HG02798 (cell line): ENCODE data around the gene DDX17.

Source experiments
- ATAC-seq: cut with Tn5 transposase; IDR thresholded peaks from one replicate; pipeline ENCODE4 v1.9.1; 2021; ENCODE audit warnings: mild to moderate bottlenecking; ENCODE audit not compliant: unreplicated experiment, poor library complexity

Gene DDX17

DNA sequence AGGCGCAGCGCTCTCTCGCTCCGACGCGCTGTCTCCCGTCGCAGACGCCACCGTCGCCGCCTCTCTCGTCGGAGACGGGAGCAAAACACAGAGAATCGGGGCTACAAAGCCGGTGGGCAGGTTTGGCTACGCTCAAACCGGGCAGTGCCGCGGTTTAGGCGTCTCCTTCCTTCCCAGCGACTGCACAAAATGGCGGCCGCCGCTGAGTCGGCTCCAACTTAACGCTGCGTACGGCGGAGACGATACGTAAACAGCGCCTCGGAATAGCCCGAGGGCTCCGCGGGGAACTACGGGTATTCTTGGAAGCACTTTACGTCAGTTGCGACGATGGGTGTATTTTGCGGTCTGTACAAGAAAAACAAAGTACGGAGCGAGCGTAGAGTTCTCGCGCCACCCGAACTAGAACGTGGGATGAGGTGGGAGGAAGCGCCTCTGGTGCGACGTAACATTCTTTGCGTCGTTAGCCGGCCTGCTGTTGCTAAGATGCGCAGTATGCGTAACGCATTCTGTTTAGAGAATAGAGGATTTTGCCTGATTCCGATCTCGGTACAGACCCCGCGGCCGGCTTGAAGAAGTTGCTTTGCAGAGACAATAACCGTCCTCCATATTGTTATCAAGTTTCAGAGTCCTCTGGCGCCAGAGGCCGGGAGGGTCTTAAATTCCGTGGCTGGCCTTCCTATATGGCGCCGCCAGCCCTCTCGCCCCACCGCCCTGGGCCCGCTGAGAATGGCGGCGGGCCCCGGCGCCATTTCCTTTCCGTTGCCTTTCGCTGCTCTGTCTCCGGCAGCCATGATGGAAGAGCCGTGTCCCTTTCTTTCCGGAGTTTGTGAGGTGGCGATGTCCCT, at the start of gene DDX17:
DDX17 (minus strand) TSS at position 194 of the 845 bp plus-strand sequence.
- ATAC-seq: peak; percentile 90

DNA sequence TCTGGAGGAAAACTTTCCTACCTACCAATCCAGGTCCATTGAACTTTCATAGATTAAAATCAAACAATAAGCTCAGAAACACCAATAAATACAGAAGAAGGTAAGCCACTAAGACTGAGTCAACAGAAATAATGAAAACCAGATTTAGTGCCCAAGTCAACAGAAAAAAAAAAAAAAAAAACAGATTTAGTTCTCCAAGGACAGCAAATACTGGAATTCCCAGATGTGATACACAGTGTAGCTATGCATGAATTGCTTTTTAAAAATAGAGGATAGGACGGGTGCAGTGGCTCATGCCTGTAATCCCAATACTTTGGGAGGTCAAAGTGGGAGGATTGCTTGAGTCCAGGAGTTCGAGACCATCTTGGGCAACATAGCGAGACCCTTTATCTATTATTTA, 48.2 kb upstream of the DDX17 start:
- ATAC-seq: no peak

DNA sequence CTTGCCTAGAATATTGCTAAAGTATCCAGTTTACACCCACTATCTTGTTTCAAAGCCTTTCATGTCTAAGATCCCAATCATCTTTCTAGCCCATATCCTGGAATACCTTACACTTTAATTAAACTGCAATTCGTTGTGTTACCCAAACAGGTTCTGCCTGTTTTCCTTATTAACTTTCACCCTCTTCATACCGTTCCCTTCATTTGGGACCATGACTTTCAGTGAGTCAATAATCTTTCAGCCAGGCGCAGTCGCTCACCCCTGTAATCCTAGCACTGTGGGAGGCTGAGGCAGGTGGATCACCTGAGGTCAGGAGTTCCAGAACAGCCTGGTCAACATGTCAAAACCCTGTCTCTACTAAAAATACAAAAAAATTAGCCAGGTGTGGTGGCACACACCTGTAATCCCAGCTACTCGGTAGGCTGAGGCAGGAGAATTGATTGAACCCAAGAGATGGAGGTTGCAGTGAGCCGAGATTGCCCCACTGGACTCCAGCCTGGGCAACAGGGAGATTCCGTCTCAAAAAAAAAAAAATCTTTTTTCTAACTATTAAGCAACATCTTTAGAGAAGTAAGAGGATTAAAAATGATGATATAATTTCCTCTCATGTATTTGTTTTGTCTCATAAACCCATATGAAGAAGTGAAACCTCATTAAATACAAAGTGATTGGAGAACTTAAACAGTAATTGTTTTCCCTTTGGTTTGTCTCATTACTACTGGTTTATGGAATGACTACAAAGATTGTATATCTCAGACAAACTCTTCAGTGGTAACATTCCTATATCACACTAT, 43.2 kb upstream of the DDX17 start:
- no peak for ATAC-seq

DNA sequence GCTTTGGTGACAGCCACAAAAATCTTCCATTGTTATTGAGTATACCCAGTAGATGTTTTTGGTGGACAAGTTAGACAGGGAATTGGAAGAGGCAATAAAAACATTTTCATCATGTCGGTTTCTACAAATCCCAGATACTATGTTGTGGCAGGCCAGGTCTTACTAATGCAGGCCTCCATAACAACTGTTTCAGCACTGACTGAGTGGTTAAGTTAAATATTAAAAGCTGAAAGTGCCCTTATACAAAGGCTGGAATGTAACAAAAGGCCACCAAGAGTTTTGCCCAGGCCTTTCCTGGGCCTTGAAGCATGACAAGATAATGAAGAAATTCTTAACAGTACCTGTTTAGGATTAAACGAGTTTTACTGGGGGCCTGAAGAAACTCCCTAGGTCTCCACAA, 34.6 kb upstream of the DDX17 start:
- no peak for ATAC-seq

DNA sequence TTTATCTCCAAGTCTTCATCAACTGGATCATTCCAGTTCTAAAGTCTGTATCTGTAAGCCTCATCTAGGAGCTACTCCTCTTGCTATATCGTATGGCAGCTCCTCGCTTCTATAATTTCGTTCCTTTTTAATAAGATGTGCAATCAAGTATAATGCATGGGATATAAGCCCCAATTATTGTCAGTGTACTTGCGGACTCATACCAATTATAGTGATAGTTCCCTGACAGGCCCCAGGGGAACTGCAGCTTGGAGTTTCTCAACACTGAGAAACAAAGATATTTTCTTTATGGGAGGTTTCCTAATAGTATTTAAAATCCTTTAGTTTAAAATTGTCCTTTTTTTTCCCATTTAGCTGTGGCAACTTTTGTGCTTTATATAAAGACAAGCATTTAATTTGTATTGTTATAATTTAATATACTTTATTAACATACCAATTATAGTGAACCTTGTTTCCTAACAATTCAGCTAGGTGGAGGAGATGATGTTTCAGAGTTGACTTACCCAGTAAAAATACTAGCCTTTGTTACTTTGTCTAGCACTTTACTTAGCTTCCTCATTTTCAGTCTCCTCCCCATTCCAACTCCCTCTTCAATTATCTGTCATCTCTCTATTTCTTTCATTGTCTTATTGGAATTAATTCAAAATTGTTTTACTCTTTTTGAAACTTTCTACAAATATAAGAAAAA, 25.3 kb upstream of the DDX17 start:
- no peak for ATAC-seq

DNA sequence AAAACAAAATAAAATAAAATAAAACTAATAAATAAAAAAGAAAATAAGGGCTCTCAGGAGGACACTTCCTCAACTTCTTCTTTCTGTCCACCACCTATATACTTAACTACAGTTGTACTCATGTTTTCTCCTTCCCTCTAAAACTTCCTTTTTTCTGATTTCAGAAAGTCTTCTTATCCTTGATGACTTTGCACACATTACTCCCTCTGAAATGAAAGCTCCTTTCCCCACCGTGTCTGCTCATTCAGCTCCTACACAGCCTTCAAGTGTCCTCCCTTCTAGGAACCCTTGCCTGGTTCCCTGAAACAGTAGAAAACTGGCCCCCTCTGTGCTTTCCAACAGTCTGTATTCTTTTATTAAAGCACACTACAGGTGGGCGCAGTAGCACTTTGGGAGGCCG, 18.3 kb upstream of the DDX17 start:
- ATAC-seq: no peak

DNA sequence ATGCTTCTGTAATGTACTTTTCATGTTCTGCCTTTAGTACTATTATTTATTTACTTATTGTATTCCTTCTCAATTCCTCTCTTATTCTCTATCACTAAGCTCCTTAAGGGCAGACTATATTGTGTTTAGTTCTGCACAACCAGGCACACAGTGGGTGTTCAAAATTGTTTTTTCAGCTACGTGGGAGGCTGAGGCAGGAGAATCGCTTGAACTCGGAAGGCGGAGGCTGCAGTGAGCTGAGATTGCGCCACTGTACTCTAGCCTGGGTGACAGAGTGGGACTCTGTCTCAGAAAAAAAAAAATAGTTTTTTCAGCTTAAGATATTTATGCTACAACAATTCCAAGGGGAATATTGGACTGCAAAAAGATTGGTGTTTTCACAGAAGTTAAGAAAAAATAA, 17.4 kb upstream of the DDX17 start:
- ATAC-seq: no peak

DNA sequence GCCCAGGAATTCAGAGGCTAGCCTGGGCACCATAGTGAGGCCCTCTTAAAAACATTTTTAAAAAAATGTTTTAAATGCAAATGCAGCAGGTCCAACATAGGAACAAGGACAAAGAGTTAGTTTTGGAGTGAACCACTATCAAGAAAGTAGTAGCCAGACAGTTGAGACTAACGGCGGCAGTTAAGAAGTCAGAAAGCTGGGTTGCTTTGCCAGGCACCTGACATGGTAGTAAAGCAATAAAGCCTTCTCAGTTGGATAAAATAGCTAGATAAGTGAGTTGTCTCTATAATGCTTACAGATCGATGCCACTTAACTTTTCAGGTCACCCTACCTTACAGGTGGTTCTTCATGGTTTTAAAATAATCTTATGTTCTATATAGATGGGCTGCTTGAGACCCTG, 16.9 kb upstream of the DDX17 start:
- ATAC-seq: no peak

DNA sequence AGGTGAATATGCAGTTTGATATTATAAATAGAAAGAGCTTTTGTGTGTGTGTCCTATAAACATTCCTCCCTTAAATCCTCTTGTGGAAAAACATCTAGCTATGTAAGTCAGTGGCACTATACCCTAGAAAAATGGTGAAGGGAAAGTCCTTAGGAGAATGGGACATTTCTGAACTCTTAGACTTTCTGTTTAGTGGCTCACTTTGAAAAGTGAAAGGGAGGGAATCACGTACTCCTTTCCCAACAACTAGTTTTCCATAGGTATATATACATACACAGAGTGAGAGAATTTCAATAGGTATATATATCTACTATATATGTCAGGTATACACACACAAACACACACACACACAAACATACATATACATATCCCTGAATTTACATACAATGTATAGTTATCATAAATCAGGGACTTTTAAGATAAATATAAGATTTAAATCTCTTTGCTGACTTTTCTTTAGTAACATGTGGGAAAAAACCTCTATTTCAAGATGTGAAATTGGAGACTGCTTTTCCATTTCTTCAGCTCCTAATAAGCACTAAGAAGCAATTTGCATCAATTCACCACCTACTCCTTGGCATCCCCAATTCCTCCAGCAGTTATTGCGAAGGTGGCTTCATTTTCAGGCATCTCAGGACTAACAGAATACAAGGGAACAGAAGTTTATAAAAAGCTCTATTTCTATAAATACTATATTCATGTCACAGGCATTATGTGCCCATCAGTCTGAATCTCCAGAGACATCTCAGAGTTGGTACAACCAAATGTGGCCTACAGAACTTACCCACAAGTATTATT, 13.5 kb upstream of the DDX17 start:
- ATAC-seq: no peak

DNA sequence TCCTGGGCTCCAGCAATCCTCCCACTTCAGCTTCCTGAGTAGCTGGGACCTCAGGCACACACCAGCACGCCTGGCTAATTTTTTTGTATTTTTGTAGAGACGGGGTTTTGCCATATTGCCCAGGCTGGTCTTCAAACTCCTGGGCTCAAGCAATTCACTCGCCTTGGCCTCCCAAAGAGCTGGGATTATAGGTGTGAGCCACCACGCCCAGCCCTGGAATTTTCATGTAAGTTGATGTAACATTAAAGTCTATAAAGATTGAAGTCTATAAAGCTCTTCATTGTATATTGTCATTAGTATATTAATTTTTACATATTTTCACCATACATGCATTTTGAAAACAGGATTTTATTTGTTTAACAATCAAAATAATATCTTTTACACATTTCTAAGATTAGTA, 12.5 kb upstream of the DDX17 start:
- no peak for ATAC-seq

DNA sequence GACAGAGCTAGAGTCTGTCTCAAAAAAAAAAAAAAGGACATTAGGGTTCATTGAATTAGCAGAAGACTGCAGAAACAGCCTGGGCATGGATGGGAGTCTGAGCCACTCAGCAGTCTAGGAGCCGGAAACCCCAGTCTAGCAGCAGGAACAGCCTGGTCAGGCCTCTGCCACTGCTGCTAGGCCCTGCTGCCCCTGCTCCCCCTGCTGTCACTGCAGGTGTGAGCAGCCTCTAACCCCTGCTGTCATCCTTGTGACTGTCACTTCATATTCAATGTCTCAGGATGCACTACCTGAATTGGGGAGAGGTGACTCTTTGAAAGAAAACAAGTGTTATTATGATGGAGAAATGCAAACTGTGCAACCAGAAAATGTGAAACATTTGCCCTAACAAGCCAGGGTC, 7.0 kb upstream of the DDX17 start:
- no peak for ATAC-seq

DNA sequence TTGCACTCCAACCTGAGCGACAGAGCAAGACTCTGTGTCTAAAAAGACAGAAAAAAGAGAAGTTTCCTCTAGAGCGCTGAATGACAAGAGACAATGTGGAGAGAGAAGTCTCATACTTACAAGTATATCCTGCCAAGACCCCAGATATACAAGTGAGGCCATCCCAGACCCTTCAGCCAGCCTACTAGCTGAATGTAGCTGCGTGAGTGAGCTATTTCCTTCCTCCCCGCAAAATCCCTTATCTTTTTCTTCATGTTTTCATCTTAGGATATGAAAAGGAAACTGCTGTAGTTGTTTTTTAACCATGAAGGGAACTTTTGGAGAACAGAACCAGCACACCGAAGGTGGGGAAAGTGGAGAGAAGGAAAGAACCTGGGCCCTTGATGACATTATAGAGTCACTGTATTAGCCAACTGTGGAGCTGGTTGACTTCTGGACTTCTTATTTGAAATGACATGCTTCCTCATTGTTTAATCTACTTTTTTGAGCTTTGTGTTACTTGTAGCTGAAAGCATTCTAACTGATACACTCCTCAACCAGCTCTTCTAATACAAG, 4.4 kb upstream of the DDX17 start:
- ATAC-seq: no peak

DNA sequence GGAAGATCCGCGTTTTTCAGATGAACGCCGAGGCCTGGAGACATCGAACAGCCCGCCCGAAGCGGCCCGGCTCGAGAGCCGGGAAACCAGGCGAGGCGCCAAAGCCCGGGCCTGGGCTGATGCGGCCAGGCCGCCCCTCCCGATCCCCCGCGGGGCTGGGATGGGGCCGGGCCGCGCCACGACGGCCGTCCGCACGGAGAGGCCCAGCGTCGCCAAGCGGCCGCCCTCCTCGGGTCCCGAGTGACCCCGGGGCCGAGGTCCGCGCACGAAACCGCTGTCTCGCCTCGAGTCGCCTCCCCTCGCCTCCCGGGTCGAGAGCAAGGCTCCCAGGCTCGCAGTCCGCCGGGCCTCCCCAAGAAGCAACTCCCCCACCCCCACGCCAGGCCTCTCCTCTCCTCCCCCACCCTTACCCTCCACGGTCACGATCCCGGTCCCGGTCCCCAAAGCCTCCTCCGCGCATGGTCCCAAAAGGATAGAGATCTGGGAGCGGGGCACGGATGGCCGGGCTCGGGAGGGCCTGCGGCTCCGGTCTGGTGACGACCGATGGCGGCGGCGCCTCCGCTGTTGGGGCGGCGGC, 482 bp downstream of the DDX17 start:
- ATAC-seq: peak; percentile 23

DNA sequence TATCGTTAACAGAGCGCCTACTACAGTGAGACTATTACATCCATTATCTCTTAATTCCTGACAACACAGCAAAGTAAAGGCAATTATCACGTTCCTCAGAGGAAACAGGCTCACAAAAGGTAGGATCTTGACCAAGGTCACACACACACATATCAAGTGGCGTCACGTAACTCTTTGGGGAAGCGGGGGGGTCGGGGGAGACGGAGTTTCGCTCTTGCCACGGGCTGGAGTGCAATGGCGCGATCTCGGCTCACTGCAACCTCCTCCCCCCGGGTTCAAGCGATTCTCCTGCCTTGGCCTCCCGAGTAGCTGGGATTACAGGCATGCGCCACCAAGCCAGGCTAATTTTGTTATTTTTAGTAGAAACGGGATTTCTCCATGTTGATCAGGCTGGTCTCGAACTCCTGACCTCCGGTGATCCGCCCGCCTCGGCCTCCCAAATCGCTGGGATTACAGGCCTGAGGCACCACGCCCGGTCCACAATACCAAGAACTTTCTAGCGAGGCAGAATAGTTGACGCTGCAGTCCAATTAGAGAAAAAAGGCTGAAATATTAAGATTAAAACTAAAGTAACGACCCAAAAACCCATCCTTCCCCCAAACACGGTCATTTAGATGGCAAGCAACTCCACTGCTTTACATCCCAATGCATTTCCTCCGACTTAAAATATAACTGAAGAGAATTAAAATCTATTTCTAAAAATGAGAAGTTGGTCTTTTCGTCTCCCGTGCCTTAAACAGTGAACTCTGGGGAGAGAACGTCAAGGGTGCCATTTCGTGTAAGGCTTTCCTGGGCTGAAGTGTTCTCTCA, 1.2 kb downstream of the DDX17 start:
- ATAC-seq: no peak

DNA sequence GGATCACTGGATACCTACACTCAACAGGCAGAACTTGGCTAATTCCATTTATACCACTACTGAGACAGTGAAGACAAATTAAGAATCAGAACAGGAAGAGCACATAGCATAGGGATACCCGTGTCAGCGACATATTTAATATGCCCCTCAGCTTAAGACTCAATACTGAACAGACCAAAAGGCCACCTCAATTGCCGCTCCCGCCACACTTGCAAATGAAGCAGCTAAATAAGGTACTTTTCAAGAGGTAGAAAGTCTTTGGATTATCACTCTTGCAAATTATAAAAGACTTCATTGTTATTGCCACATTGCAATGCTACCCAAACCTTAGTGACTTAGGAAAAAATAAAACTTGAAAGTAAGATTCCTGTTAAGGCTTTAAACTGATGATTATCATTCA, 3.1 kb downstream of the DDX17 start:
- no peak for ATAC-seq

DNA sequence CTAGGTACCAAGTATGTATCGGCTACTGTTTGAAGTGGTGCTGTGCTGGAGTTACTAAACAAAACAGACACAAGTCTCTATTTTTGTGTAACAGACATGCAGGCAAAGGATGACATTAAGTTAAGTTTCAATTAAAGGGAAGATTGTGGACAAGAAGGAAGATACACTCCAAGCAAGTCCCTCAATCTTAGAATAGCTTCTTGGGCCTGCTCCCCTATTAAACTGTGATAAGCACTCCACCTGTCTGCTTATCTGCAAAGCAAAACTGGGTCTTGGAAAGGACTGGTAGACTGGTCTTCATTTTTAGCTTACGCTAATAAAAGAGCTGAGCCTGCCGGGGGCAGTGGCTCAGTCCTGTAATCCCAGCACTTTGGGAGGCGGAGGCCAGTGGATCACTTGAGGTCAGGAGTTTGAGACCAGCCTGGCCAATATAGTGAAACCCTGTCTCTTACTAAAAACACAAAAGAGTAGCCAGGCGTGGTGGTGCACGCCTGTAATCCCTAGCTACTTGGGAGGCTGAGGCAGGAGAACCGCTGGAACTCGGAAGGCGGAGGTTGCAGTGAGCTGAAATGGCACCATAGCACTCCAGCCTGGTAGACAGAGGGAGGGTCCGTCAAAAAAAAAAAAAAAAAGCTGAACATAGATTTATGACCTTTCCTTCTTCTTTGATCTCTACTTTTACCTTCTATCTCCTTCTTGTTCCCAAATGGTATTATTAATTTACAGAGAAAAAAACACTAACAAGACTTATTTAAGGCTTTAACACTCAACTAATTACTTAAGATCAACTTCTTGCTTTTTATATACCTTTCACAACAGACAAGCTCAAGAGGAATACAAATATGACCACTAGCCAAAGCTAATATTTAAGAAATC, 4.1 kb downstream of the DDX17 start:
- ATAC-seq: no peak

DNA sequence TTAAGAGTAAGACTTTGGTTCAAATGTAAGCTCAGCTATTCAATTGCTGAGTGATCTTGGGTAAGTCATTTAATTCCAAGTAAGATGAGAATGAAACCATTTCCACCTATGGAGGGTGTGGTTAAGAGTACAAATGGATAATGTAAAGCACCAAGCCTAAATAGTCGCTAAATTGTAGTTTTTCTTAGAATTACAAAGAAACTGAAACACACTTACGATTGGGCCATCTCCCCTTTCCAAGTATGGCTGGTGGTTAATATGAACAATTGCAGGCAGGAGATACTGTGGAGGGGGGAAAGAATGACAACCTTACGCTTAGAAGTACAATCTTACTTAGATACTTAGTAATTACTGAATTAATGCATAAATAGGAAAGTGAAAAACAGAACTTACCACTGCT, 8.2 kb downstream of the DDX17 start:
- ATAC-seq: no peak

DNA sequence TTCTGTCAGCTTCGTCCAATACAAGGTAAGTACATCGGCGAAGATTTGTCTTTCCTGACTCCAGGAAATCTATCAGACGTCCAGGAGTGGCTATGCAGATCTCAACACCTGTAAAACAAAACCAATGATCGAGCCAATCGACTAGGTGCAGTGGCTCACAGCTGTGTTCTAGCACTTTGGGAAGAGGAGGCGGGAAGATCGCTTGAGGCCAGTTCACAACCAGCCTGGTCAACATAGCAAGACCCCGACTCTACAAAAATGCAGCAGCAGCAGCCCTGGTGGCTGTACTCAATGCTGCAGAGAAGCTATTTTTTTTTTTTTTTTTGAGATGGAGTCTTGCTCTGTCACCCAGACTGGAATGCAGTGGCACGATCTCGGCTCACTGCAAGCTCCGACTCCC, 11.2 kb downstream of the DDX17 start:
- no peak for ATAC-seq
